C4-2B (cell line): ENCODE results near the gene RBFOX1.

ENCODE experiments used
- CTCF ChIP-seq: fragments of 450-650 bp; conservative IDR thresholded peaks from 2 replicates; pipeline ENCODE4 v1.5.1; 2017; ENCODE audit warnings: mild to moderate bottlenecking
- ZFX ChIP-seq: fragments of 450-650 bp; IDR thresholded peaks from 2 replicates; pipeline ENCODE4 v1.6.1; 2017

GRCh38 chr16:7421578-7421977, 88.9 kb downstream of the RBFOX1 start:
- TF ChIP-seq CTCF (no peak), ZFX (no peak)
